Measurements from ENCODE around the gene EFCAB11. TPM values are rescaled to one million over a fixed set of nuclear protein-coding genes. Genes with fewer than 3 reads are reported as not detected.

EFCAB11 gene
- total and polyA plus RNA-seq, 2 experiments from 2014 or later = 7.2 to 10.8 TPM

DNA sequence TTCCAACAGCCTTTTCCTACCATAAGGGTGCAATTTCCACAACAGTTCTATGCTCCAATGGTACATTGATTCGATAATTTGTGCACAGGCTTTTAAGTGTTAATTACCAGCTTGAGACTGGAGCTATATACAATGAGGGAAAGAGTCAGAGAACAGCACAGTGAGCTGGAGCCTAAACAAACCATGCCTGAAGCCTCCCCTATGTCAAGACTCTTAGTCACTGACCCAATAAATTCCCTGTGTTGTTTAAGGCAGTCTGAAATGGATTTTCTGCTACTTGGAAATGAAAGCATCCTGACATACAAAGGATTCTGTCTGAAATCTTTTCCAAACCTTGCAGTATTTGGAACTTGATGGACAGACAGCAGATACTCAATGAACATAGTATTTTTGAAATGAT lies 149.0 kb downstream of the EFCAB11 start:
- H3K4me1 ChIP-seq (ENCODE audit: insufficient read depth) = peaks cover 7% of the 10 kb centered on the region
- H3K9me3 ChIP-seq (ENCODE audit: low read depth) = no peaks in the 10 kb centered on the region
- no peaks in the 10 kb centered on the region for H3K36me3 ChIP-seq (replicated peaks; ENCODE audit: insufficient read depth, low read depth)
- H3K4me3 ChIP-seq = no peak overlapping the region
- H2AFZ ChIP-seq = no peak overlapping the region
- no peak for DNase-seq (ENCODE audit: low spot score)
- TF ChIP-seq, protein P1, sequence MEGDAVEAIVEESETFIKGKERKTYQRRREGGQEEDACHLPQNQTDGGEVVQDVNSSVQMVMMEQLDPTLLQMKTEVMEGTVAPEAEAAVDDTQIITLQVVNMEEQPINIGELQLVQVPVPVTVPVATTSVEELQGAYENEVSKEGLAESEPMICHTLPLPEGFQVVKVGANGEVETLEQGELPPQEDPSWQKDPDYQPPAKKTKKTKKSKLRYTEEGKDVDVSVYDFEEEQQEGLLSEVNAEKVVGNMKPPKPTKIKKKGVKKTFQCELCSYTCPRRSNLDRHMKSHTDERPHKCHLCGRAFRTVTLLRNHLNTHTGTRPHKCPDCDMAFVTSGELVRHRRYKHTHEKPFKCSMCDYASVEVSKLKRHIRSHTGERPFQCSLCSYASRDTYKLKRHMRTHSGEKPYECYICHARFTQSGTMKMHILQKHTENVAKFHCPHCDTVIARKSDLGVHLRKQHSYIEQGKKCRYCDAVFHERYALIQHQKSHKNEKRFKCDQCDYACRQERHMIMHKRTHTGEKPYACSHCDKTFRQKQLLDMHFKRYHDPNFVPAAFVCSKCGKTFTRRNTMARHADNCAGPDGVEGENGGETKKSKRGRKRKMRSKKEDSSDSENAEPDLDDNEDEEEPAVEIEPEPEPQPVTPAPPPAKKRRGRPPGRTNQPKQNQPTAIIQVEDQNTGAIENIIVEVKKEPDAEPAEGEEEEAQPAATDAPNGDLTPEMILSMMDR (IDR thresholded peaks at IDR 0.05; ENCODE audit: poor library complexity) = no peak
- TF ChIP-seq EZH2 (IDR thresholded peaks at IDR 0.05; ENCODE audit: borderline replicate concordance) = no peak
- TF ChIP-seq EZH2phosphoT487 (IDR thresholded peaks at IDR 0.05; ENCODE audit: low read depth, severe bottlenecking, unreplicated experiment) = no peak
- no peak overlapping the region for H3K27ac ChIP-seq
- H3K9me2 ChIP-seq (replicated peaks; ENCODE audit: insufficient read depth) = no peaks in the 10 kb centered on the region
- no peak overlapping the region for H3K4me2 ChIP-seq
- no peaks in the 10 kb centered on the region for H3K79me2 ChIP-seq
- no peaks in the 10 kb centered on the region for H4K20me1 ChIP-seq (ENCODE audit: insufficient read depth, poor library complexity, severe bottlenecking)
- WGBS (ENCODE audit: low lambda C conversion rate, missing lambda C conversion rate) = 86% methylated on average over 1 of the region's 1 CpG
- no peaks in the 10 kb centered on the region for H3K27me3 ChIP-seq

DNA sequence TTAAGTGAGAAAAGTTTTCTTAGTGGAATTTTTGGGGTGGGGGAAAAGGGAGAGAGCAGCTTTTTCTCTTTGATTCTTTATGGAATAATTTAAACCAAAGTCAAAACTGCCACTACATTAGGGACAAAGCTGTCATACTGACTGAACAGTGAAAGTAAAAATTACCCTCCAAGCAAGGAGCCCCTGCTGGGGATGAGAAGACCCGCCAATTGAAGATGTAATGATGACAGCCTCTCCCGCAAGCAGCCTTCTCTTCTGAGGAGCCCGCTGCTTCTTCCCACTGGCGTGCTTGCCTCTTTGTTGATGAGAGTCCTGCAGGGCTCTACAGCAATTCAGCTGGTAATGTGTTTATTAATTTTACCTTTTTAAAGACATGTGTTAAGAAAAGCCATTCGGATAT lies 151.0 kb downstream of the EFCAB11 start:
- Histone ChIP-seq H3K9me3 (ENCODE audit: low read depth) (no peaks in the 10 kb centered on the region), H3K9me2 (replicated peaks; ENCODE audit: insufficient read depth) (no peaks in the 10 kb centered on the region), H3K79me2 (no peaks in the 10 kb centered on the region), H3K4me3 (no peak overlapping the region), H2AFZ (no peak overlapping the region), H3K4me1 (ENCODE audit: insufficient read depth) (peaks cover 7% of the 10 kb centered on the region), H3K36me3 (replicated peaks; ENCODE audit: insufficient read depth, low read depth) (no peaks in the 10 kb centered on the region), H3K27me3 (no peaks in the 10 kb centered on the region), H3K4me2 (no peak overlapping the region), H4K20me1 (ENCODE audit: insufficient read depth, poor library complexity, severe bottlenecking) (no peaks in the 10 kb centered on the region), H3K27ac (no peak overlapping the region)
- no peak for DNase-seq (ENCODE audit: low spot score)
- 95% methylated on average over 5 of the region's 5 CpGs for WGBS (ENCODE audit: low lambda C conversion rate, missing lambda C conversion rate)
- TF ChIP-seq, protein P1 (IDR thresholded peaks at IDR 0.05; ENCODE audit: poor library complexity) = no peak
- TF ChIP-seq EZH2 (IDR thresholded peaks at IDR 0.05; ENCODE audit: borderline replicate concordance) (no peak), EZH2phosphoT487 (IDR thresholded peaks at IDR 0.05; ENCODE audit: low read depth, severe bottlenecking, unreplicated experiment) (no peak)

DNA sequence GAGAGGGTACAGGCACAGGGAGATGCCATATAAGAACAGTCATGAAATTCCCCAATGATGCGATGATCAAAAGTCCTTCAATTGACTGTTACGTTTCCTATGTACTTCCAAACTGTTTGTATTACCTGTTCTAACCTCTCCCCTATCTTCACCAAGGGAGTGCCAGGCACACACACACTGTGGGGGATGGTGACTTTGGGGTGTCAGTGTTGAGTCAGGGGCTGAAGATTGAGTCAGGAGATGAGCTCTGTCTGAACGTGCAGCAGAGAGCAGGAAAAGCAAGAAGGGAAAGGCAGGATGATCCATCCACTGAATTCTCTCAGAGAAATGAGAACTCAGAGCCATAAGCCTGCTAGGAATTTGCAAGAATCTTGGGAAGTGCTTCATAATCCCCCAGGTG lies 153.4 kb downstream of the EFCAB11 start:
- no peak for DNase-seq (ENCODE audit: low spot score)
- Histone ChIP-seq H3K4me1 (ENCODE audit: insufficient read depth) (no peaks in the 10 kb centered on the region), H3K9me2 (replicated peaks; ENCODE audit: insufficient read depth) (no peaks in the 10 kb centered on the region), H3K36me3 (replicated peaks; ENCODE audit: insufficient read depth, low read depth) (no peaks in the 10 kb centered on the region), H3K9me3 (ENCODE audit: low read depth) (no peaks in the 10 kb centered on the region), H3K4me2 (no peak overlapping the region), H4K20me1 (ENCODE audit: insufficient read depth, poor library complexity, severe bottlenecking) (no peaks in the 10 kb centered on the region), H3K79me2 (no peaks in the 10 kb centered on the region), H3K27ac (no peak overlapping the region), H2AFZ (no peak overlapping the region), H3K4me3 (no peak overlapping the region), H3K27me3 (no peaks in the 10 kb centered on the region)
- WGBS (ENCODE audit: low lambda C conversion rate, missing lambda C conversion rate) = 92% methylated on average over 3 of the region's 3 CpGs
- TF ChIP-seq, protein P1 (IDR thresholded peaks at IDR 0.05; ENCODE audit: poor library complexity) = no peak
- TF ChIP-seq EZH2phosphoT487 (IDR thresholded peaks at IDR 0.05; ENCODE audit: low read depth, severe bottlenecking, unreplicated experiment) = no peak
- TF ChIP-seq EZH2 (IDR thresholded peaks at IDR 0.05; ENCODE audit: borderline replicate concordance) = no peak

Data from hepatocyte (in vitro differentiated cells).